Ishikawa (cell line): ENCODE measurements around the gene FOXN3.

ENCODE experiments used
- CEBPB ChIP-seq: IDR thresholded peaks from 2 replicates; pipeline ENCODE4 v1.6.1; 2012
- CREB1 ChIP-seq: IDR thresholded peaks from 2 replicates; pipeline ENCODE4 v1.6.1; 2012; ENCODE audit warnings: low read depth
- EGR1 ChIP-seq: IDR thresholded peaks from 2 replicates; pipeline ENCODE4 v1.6.1; 2012
- EP300 ChIP-seq: IDR thresholded peaks from 2 replicates; pipeline ENCODE4 v1.6.1; 2012; ENCODE audit warnings: borderline replicate concordance
- FOXM1 ChIP-seq: IDR thresholded peaks from 2 replicates; pipeline ENCODE4 v1.6.1; 2012; ENCODE audit warnings: low read depth, borderline replicate concordance
- NFIC ChIP-seq: IDR thresholded peaks from 2 replicates; pipeline ENCODE4 v1.6.1; 2012
- RAD21 ChIP-seq: IDR thresholded peaks from 2 replicates; pipeline ENCODE4 v1.6.1; 2012; ENCODE audit warnings: low read depth
- TAF1 ChIP-seq: IDR thresholded peaks from 2 replicates; pipeline ENCODE4 v1.6.1; 2012; ENCODE audit warnings: low read depth, mild to moderate bottlenecking
- TCF12 ChIP-seq: IDR thresholded peaks from 2 replicates; pipeline ENCODE4 v1.6.1; 2012; ENCODE audit warnings: low read depth
- TEAD4 ChIP-seq: IDR thresholded peaks from 2 replicates; pipeline ENCODE4 v1.6.1; 2012
- YY1 ChIP-seq: IDR thresholded peaks from 2 replicates; pipeline ENCODE4 v1.6.1; 2012; ENCODE audit warnings: low read depth
- ZBTB7A ChIP-seq: IDR thresholded peaks from 2 replicates; pipeline ENCODE4 v1.6.1; 2012; ENCODE audit warnings: low read depth
- TF ChIP-seq, protein P1 (sequence below): IDR thresholded peaks from 2 replicates; pipeline ENCODE4 v1.6.1; 2012; ENCODE audit warnings: low read depth, mild to moderate bottlenecking
- TF ChIP-seq, protein P2 (sequence below): IDR thresholded peaks from 2 replicates; pipeline ENCODE4 v1.6.1; 2012

The FOXN3 gene

GRCh38 chr14:89202413-89203190 is 214.4 kb downstream of the FOXN3 start:
- TF ChIP-seq TCF12, result no peak

- TF ChIP-seq, protein P1, sequence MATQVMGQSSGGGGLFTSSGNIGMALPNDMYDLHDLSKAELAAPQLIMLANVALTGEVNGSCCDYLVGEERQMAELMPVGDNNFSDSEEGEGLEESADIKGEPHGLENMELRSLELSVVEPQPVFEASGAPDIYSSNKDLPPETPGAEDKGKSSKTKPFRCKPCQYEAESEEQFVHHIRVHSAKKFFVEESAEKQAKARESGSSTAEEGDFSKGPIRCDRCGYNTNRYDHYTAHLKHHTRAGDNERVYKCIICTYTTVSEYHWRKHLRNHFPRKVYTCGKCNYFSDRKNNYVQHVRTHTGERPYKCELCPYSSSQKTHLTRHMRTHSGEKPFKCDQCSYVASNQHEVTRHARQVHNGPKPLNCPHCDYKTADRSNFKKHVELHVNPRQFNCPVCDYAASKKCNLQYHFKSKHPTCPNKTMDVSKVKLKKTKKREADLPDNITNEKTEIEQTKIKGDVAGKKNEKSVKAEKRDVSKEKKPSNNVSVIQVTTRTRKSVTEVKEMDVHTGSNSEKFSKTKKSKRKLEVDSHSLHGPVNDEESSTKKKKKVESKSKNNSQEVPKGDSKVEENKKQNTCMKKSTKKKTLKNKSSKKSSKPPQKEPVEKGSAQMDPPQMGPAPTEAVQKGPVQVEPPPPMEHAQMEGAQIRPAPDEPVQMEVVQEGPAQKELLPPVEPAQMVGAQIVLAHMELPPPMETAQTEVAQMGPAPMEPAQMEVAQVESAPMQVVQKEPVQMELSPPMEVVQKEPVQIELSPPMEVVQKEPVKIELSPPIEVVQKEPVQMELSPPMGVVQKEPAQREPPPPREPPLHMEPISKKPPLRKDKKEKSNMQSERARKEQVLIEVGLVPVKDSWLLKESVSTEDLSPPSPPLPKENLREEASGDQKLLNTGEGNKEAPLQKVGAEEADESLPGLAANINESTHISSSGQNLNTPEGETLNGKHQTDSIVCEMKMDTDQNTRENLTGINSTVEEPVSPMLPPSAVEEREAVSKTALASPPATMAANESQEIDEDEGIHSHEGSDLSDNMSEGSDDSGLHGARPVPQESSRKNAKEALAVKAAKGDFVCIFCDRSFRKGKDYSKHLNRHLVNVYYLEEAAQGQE, result no peak
- no peak for TF ChIP-seq CEBPB
- no peak for TF ChIP-seq NFIC
- TF ChIP-seq FOXM1, result no peak
- TF ChIP-seq ZBTB7A, result no peak
- no peak for TF ChIP-seq TCF12
- no peak for TF ChIP-seq YY1
- TF ChIP-seq, protein P2, sequence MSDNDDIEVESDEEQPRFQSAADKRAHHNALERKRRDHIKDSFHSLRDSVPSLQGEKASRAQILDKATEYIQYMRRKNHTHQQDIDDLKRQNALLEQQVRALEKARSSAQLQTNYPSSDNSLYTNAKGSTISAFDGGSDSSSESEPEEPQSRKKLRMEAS, result no peak
- no peak for TF ChIP-seq TEAD4
- no peak for TF ChIP-seq CREB1
- TF ChIP-seq RAD21, result no peak
- no peak for TF ChIP-seq EP300
- TF ChIP-seq EGR1, result no peak
Measured at GRCh38 chr14:89201645-89202044, 215.4 kb downstream of the FOXN3 start.

DNA sequence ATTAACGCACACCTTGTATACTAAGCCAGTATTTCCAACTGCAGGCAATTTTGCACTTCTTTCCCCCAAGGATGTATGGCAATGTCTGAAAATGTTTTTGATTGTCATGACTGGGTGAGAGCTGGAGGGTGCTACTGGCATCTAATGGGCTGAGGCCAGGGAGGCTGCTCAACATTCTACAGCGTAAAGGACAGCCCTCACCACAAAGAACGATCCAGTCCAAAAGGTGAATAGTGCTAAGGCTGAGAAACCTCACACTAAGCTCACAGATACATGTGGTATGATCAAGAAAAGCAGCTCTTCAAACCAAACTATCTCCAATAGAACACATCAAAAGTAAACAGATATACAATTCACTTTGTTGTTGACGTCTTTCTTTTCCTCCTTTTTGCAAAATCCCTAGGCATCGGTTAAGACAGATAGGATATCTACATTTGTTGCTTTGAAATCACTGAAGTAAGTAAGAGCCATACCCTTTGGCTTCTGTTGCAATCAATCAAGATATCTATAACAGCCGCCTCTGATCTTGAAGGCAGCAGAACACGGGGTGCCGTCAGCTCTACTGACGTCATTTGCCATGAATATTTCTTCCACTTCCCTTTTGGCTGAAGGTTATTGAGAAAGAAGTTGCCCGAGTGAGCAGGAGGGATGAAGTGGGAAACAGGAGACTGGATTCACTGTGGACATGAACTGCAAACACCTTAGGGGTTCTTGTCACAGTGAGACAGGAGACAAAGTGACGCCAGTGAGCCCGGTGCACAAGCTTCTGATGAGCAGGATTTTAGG is 218.3 kb downstream of the FOXN3 start:
- TF ChIP-seq CEBPB (no peak), NFIC (no peak)
- TF ChIP-seq, protein P1, result no peak

DNA sequence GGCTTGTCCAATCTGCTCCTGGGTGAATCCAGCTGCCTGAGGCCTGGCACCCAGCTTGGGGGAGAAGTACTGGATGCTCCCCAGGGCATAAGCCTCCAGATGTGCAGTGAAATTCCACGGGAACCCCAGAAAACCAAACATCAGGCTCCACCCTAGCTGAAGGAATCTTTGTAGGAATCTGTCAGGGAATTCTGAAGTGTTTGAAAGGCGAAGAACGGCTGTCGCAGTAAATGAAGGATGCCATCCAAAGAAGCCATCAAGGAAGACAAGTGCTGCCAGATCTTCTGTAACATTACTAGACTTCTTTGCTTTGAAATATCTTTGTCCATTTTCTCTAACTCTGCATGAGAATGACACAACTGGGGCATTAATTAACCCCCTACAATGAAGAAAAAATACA is 219.4 kb downstream of the FOXN3 start:
- TF ChIP-seq FOXM1, result no peak
- TF ChIP-seq CEBPB, result no peak
- TF ChIP-seq EGR1, result no peak
- no peak for TF ChIP-seq TCF12

- no peak for TF ChIP-seq FOXM1
- no peak for TF ChIP-seq EGR1
- no peak for TF ChIP-seq TCF12
Measured at GRCh38 chr14:89196545-89196944, 220.5 kb downstream of the FOXN3 start.

DNA sequence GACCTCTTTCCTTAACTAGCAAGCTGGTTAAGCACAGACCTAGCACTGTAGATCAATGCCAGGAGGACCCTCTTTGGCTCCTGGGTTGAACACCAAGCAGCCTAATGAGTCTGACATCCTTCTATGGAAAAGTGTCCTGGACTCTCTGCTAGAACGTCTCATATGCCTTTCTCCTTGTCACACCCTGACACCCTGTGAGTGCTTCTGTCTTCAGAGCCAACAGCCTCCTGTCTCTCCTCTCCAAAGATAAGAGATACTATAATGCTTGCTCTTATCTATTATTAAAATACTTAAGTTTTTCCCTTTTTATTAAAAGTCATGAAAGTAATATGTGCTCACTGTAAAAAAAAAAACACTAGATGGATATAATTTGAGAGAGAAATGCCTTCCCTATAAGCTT is 222.7 kb downstream of the FOXN3 start:
- TF ChIP-seq, protein P2, result no peak
- TF ChIP-seq EP300, result no peak
- TF ChIP-seq NFIC, result no peak
- TF ChIP-seq, protein P1, result no peak
- no peak for TF ChIP-seq FOXM1
- TF ChIP-seq CREB1, result no peak
- no peak for TF ChIP-seq YY1
- TF ChIP-seq TAF1, result no peak
- no peak for TF ChIP-seq RAD21
- no peak for TF ChIP-seq TEAD4
